SH-SY5Y (cell line): ENCODE data around the gene TIE1.

Experiments used
- GATA2 ChIP-seq: IDR thresholded peaks from 2 replicates; pipeline ENCODE4 v1.6.1; 2011; ENCODE audit warnings: mild to moderate bottlenecking, low read depth, low read length
- GATA3 ChIP-seq: IDR thresholded peaks from 2 replicates; pipeline ENCODE4 v1.6.1; 2011; ENCODE audit warnings: low read depth, mild to moderate bottlenecking, low read length, moderate library complexity

- TF ChIP-seq GATA3 (no peak), GATA2 (no peak)
These were observed 18.0 kb downstream of the TIE1 start for GRCh38 chr1:43318831-43319230.
